SK-N-DZ (cell line): ENCODE data around the gene KRTAP5-4.
"Not testable (repeated sequence)": the region's sequence is repeated elsewhere in the genome, so short reads cannot be mapped to it uniquely, and the experiment has no call there.

ENCODE experiments used
- DNase-seq: peaks from one replicate; pipeline ENCODE4 v3.0.0-alpha.2; 2015; ENCODE audit warnings: low spot score

Gene KRTAP5-4

DNA sequence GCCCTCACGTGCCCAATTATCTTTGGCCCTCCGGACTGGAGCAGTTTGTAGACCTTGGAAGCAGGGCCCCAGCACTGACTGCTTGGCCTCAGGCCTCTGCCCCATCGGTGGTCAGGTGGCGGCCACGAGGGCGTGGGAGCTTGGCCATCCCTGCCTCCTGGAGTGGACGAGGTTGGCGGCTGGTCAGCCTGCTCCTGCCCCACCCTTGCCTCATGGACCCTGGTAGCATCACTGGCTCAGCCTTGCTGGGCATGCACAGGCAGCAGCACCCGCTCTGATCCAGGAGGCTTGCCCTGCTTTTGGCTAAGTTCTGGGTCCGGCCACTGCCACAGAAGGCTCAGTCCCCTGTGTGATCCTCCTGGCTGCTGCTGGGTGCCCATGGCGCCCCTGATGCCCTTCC is 17.8 kb downstream of the KRTAP5-4 start:
- DNase-seq: no peak

DNA sequence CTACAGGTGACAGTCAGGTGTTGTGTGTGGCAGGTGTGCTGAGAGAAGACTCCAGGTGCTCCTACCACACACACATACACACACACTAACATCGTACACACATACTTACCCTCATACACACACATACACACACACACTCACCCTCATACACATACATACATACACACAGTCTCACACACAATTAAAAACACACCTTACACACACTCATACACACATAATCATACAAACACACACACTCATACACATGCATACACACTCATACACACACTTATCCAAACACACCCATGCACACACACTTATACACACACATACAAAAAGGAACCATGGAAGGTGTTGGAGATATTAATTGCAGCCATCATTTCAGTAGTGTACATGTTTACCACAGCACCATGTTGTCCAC is 18.3 kb downstream of the KRTAP5-4 start:
- DNase-seq: no peak

DNA sequence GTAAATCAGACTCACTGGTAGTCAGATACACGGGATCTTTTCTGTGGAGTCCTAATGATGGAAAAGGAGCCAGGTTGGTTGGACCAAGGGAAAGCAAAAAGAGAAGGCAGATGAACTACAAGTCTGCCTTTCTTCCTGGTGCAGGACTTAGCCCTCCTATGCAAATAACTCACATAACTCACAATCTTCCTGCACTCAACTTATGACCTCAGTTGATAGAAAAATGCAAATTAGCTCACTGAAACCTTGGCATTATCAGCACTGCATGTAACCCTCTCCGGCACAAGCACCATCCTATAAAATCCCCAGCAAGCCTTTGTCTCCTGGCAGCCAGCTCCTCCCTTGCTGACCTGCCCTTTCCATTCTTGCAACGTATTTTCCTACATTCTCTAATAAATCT is 20.3 kb downstream of the KRTAP5-4 start:
- DNase-seq: not testable (repeated sequence)

DNA sequence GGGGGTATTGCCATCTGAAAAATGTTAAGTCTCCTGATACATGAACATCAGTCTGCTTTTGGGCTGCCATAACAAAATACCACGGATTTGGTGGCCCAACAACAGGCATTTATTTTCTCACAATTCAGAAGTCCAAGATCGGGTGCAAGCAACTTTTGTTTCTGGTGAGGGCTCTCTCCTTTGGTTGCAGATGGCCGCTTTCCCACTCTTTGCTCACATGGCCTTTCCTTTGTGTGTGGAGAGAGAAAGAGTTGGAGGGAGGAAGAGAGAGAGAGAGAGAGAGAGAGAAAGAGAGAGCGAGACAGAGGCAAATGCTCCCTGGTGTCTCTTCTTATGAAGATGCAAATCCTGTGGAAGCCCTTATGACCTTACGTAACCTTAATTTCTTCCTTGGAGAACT is 21.3 kb downstream of the KRTAP5-4 start:
- DNase-seq: no peak

DNA sequence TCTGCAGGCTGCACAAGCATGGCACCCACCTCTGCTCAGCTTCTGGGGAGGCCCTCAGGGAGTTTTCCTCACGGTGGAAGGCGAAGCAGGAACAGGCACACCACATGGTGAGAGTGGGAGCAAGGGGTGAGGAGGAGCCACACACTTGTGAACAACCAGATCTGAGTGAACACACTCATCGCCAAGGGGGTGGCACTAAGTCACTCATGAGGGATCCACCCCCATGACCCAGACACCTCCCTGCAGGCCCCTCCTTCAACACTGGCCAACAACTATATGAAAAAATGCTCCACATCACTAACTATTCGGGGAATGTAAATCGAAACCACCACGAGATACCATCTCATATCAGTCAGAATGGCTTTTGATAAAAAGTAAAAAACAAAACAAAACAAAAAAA is 23.1 kb downstream of the KRTAP5-4 start:
- no peak for DNase-seq

DNA sequence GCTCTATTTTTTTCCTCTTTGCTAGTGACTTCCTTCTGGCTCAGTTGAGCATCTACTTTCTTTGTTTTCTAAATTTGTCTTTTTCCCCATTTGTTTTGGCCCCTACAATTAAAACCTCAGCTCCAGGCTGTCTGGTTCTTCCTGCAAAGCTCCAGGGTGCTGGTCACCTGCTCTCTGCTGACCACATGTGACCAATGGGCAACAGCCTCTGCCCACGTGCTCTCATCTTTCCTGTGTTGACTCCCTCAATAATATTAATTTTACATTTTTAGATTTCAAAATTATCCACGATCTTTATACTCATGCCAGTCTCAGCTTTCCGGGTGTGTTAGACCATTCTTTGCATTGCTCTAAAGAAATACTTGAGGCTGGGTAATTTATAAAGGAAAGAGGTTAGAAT is 23.5 kb downstream of the KRTAP5-4 start:
- not testable (repeated sequence) for DNase-seq

DNA sequence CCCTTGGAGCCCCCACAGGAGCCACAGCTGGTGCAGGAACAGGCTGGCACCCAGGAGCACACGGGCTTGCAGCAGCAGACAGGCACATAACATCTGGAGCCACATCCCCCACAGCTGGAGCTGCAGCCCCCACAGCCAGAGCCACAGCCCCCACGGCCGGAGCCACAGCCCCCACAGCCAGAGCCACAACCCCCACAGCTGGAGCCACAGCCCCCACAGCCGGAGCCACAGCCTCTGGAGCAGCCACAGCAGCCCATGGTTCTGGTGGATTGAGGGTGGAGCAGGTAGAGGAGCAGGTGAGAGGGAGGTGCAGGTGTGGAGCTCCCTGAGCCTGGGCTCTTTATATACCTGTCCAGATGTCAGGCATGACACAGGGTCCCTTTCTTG is 24.0 kb downstream of the KRTAP5-4 start, which contains the start of gene KRTAP5-2:
Gene KRTAP5-2, minus strand, starts transcription at position 301 of the 387 bp plus-strand sequence. Its CDS starts 44 bp downstream, at position 257.
- no peak for DNase-seq

DNA sequence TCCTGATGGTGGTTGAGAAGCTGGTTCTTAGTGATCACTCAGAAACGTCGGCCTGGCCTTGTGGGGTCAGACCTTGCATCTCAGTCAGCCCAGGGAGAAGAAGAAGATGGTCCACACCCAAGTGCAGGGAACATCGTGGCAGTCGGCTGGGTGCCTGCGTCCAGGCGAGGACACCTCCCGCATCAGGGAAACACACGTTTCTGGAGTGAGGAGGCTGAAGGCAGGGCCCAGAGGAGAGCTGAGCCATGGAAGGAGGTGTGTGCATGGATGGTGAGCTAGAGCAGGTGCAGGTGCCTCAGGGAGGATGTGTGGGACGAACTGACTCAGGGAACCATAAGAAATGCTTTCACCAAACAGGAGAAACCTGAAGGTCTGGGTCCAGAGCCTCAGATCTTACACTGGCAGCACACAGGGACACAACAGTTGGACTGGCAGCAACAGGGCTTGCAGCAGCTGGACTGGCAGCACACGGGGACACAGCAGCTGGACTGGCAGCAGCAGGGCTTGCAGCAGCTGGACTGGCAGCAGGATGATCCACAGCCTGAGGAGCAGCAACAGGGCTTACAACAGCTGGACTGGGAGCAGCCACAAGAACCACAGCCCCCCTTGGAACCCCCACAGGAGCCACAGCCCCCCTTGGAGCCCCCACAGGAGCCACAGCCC is 24.5 kb downstream of the KRTAP5-4 start:
- no peak for DNase-seq

DNA sequence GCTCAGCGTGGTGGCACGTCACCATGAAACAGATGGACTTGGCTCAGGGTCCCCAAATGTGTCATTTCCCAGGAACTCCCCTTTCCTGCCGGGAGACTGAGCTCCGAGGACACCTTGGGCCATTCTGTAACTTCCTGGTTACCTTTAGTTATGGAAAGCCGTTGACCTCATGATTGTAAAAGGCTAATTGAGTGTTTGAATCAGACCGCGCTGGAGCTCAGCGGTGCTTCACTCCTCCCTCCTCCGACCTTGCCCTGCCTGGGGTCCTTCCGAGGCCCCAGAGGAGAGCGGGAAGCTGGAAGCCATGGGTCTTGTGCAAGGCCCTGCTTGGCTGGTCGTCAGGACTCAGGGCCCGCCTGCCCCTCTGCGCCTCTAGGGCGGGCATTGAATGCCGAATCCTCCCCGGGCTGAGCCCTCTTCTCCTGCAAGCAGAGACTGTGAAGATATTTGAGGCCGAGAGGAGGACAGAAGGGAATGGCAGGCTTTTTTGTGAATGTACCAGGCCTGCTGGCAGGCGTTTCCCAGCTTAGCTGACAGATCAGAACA is 25.3 kb downstream of the KRTAP5-4 start:
- not testable (repeated sequence) for DNase-seq

DNA sequence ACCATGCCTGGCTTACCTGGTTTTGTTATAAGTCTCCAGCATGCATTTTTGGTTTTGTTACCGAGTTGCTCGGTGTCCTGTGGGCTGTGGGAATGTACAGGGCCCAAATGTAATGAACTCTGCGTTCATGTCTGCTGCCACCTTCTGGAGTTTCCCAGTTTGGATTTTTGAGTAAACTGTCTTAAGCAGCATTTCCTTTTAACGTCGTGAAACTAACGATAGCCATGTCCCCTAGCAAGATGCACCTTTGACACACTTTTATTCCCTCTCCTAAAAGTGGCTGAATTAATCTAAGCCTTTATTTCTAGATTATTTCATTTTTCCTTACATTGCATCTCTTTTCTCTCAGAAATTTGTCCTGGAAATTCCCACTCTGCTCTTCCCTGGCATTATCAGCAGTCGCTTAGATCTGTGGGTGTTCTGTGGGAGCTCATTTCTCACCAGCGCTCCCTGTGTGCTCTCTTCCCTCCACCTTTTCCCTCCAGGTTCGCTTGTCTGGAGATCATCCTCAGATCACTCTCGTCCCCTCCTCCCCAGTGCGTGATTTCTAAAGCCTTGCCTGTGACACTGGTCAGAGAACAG is 25.9 kb downstream of the KRTAP5-4 start:
- DNase-seq: not testable (repeated sequence)

DNA sequence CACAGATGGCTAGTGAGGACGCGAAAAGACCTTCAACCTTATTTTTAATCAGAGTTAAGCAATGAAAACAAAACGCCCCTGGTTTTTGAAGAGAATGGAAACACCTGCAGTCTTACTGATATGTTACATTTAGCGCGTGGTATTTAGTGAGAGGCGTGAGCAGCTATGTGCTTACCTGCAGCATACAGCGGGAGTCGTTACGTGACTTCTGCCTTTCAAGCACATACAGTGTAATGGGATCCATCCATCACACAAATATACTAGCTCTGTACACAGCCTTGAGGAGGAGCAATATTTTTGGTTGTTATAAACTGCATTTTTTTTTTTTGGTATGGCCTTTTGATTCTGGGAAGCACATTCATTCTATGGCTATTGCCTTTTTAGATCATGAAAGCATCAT is 29.3 kb downstream of the KRTAP5-4 start:
- no peak for DNase-seq

DNA sequence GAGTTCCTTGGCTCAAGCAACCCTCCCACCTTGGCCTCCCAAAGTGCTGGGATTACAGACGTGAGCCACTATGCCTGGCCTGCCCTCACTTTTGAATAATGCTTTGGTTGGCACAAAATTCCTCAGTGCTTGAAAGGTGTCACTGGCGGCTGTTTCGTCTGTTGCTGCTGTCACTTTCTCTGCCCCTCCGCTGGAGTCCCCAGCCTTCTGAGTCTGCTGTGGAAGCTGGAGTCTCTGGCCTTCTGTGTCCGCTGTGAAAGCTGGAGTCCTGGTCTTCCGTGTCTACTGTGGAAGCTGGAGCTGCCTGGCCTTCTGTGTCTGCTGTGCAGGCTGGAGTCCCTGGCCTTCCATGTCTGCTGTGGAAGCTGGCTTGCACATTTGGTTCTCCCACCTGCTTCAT is 31.9 kb downstream of the KRTAP5-4 start:
- no peak for DNase-seq

DNA sequence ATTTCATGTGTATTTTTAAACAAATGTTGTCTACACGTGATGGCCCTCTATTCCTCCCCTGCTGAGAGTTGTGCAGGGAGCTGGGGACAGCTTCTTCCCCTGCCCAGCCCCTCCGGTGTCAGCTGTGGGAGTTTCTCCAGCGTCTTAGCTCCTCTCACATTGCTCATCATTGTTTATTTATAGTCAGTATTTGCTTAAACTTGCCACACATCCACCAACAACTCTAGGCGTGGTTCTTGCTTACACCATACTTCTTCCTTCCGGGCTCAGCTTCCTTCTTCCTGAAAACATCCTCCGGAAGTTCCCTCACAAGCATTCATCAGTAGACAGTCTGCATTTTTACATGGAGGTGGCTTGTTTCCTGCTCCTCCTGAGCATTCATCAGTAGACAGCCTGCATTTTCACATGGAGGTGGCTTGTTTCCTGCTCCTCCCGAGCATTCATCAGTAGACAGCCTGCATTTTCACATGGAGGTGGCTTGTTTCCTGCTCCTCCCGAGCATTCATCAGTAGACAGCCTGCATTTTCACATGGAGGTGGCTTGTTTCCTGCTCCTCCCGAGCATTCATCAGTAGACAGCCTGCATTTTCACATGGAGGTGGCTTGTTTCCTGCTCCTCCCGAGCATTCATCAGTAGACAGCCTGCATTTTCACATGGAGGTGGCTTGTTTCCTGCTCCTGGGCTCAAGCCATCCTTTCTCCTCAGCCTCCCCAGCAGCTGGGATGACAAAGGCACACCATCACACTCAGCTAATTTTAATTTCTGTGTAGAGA is 32.6 kb downstream of the KRTAP5-4 start:
- not testable (repeated sequence) for DNase-seq

DNA sequence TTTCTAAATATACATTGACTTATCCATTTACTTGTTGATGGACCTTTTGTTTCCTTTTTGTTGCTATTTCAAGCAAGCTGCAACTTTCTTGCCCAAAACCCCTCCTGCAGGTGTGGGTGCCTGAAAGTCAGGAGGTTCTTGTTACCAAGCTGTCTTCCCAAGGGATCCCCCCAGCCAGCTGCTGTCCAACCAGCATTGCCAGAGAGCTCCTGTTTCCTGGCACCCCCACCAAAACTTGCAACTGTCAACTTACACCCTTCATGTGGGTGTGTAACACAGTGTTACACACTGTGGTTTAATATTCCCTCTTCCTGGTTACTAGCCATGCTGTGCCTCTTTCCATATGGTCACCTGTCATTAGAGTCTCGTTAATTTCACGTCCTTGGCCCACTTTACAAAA is 35.2 kb downstream of the KRTAP5-4 start:
- no peak for DNase-seq

DNA sequence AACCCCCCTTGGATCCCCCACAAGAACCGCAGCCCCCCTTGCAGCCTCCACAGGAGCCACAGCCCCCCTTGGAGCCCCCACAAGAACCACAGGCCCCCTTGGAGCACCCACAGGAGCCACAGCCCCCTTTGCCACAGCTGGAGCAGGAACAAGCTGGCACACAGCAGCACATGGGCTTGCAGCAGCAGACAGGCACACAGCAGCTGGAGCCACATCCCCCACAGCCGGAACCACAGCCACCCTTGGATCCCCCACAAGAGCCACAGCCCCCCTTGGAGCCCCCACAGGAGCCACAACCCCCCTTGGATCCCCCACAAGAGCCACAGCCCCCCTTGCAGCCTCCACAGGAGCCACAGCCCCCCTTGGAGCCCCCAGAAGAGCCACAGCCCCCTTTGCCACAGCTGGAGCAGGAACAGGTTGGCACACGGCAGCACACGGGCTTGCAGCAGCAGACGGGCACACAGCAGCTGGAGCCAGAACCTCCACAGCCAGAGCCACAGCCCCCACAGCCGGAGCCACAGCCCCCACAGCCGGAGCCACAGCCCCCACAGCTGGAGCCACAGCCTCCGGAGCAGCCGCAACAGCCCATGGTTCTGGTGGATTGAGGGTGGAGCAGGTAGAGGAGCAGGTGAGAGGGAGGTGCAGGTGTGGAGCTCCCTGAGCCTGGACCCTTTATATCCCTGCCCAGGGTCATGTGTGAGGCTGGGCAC is 37.1 kb downstream of the KRTAP5-4 start, which contains the start of gene KRTAP5-1:
Gene KRTAP5-1, minus strand, starts transcription at position 623 of the 710 bp plus-strand sequence. Its CDS starts 34 bp downstream, at position 589.
- DNase-seq: not testable (repeated sequence)

DNA sequence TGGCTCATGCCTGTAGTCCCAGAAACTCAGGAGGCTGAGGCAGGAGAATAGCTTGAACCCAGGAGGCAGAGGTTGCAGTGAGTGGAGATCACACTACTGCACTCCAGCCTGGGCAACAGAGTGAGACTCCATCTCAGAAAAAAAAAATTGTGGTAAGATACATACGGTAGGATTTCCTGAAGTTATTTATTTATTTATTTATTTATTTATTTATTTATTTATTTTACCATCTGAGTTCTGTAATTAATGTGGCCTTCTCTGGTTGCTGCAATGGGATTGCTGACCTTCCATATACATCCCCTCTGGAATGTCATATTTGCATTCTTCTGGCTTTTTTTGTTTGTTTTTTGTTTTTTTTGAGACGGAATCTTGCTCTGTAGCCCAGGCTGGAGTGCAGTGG is 39.0 kb downstream of the KRTAP5-4 start:
- not testable (repeated sequence) for DNase-seq

DNA sequence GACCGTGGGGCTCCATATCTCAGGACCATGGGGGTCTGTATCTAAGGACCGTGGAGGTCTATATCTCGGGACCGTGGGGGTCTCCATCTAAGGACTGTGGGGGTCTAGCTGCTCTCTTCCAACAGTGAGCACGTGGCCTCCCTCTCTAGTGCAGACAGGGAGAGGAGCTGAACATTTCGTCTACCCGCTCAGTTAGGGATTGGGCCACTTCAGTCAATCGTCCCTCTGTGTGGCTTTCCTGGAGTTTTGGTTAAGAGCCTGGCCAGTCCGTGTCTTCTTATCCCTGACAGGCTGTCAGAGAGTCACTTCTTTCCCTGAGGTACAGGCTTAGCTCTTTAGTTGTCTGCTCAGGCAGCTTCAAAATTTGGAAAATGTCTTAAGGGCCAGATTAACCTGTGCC is 40.0 kb downstream of the KRTAP5-4 start:
- no peak for DNase-seq

DNA sequence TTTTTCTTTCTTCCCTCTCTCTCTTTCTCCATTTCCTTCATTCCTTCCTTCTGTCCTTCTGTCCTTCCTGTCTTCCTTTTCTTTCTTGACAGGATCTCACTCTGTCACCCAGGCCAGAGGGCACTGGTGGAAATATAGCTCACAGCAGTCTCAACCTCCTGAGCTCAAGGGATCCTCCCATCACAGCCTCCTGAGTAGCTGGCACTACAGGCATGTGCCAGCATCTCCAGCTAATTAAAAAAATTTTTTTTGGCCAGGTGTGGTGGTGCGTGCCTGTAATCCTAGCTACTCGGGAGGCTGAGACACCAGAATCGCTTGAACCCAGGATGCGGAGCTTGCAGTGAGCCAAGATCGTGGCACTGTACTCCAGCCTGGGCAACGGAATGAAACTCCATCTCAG is 45.1 kb downstream of the KRTAP5-4 start:
- DNase-seq: no peak

DNA sequence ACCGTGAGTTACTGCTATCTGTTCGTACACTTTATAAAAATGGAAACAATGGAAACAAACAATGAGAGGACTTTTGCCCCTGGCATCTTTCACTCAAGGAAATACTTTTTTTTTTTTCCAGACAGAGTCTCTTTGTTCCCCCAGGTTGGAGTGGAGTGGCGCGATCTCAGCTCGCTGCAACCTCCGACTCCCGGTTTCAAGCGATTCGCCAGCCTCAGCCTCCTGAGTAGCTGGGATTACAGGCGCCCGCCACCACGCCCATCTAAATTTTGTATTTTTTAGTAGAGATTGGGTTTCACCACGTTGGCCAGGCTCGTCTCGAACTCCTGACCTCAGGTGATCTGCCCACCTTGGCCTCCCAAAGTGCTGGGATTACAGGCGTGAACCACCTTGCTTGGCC is 46.2 kb downstream of the KRTAP5-4 start:
- not testable (repeated sequence) for DNase-seq

DNA sequence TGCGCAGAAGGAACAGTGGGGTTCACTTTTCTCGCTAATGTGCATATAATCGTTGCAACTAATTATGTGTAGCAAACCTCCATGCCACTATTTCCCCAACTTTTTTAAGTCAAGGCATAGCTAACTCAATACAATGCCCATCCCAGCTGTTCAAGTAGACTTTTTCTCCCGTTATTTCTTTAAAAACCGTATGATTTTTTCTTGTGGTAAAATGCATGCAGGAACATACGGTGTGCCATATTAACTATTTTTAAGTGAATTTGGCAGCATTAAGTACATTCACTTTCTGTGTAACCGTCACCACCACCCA is 47.0 kb downstream of the KRTAP5-4 start:
- no peak for DNase-seq

DNA sequence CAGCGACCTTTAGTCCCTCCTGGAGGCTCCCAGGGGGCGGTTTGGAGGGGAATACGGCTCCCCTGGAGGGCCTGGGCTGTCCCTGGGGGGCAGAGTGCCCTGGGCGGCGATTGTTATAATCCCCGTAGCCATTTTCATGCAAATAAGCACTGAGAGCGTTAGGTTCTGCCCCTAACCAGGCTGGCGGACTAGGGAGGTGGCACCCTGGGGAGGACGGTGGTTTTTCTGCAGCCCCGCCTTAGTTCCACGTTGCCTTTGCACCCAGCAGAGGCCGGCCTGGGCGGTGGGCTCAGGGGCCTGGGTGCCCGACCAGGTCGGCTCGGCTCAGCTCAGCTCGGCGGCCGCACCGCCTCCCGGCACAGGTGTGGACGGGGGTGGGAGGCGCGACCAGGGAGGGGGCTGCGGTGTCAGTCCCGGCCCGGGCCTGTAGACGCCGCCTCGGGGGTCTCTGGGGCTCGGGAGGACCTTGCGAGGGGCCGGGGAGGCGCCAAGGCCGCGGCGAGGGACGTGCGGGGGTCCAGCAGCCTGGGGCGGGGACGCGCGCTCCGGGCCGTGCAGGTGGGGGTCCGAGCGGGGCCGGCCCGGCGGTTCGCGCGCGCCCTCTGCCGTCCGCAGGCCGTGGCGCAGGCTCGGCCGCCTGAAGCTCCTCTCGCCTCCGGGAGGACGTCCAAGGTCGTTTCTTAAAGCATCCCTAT is 47.6 kb downstream of the KRTAP5-4 start:
- no peak for DNase-seq
